Stimulated activated CD4-positive, alpha-beta T cell treated with anti-CD3 and anti-CD28 coated beads, Interleukin-2, amount 100 ng/mL, for 4 hours (primary cell): ENCODE measurements around the gene ARAP3.
"Not testable (repeated sequence)": the region's sequence is repeated elsewhere in the genome, so short reads cannot be mapped to it uniquely, and the experiment has no call there.

ENCODE experiments used
- DNase-seq: peaks from one replicate; pipeline ENCODE4 v3.0.0-alpha.2; 2020; ENCODE audit warnings: low read depth

The ARAP3 gene, protein sequence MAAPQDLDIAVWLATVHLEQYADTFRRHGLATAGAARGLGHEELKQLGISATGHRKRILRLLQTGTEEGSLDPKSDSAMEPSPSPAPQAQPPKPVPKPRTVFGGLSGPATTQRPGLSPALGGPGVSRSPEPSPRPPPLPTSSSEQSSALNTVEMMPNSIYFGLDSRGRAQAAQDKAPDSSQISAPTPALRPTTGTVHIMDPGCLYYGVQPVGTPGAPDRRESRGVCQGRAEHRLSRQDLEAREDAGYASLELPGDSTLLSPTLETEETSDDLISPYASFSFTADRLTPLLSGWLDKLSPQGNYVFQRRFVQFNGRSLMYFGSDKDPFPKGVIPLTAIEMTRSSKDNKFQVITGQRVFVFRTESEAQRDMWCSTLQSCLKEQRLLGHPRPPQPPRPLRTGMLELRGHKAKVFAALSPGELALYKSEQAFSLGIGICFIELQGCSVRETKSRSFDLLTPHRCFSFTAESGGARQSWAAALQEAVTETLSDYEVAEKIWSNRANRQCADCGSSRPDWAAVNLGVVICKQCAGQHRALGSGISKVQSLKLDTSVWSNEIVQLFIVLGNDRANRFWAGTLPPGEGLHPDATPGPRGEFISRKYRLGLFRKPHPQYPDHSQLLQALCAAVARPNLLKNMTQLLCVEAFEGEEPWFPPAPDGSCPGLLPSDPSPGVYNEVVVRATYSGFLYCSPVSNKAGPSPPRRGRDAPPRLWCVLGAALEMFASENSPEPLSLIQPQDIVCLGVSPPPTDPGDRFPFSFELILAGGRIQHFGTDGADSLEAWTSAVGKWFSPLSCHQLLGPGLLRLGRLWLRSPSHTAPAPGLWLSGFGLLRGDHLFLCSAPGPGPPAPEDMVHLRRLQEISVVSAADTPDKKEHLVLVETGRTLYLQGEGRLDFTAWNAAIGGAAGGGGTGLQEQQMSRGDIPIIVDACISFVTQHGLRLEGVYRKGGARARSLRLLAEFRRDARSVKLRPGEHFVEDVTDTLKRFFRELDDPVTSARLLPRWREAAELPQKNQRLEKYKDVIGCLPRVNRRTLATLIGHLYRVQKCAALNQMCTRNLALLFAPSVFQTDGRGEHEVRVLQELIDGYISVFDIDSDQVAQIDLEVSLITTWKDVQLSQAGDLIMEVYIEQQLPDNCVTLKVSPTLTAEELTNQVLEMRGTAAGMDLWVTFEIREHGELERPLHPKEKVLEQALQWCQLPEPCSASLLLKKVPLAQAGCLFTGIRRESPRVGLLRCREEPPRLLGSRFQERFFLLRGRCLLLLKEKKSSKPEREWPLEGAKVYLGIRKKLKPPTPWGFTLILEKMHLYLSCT (N-terminal part only)

DNA sequence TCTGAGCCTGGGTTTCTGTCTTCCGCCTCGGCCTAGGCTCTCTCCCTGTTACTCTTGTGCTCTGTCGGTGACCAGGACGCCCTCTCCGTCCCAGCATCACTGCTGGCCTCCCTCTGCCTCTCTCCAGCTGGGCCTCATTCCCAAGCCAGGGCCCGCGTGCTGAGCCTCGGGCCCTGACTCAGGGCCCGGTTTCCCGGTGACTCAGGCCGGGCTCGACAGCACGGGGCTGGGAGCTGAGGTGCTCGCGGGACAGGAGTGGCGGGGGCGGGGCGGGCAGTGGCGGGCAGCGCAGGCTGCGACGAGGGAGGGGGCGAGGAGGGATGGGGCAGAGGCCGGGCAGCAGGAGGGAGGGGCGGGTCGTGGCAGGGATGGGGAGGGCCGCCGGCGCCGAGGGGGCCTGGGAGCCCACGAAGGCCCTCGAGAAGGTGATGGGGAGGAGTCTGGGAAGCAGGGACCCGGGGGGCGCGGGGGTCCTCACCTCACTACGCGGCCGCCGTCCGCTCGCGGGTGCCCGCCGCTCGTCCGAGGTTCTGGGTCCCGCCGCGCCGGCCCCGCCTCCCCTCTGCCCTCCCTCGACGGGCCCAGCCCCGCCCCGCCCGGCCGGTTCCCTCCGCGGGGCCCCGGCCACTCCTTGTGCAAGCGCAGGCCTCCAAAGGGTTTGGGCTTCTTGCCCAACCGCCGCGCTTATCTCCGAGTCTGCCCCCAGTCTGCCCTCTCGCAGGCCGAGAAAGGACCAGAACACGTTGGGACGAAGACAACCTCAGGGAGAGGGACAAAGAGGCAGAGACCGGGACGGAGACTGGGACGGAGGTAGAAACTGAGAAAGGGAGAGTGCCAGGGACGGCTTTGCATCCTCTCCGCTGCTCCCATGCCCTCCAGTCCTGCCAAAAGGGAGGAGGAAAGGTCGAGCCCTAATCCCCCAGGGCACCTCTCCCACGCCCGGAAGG, at the start of gene ARAP3:
Gene ARAP3, minus strand, starts transcription at position 536 of the 947 bp plus-strand sequence. CDS start 1,744 bp downstream, outside the sequence.
- no peak for DNase-seq

DNA sequence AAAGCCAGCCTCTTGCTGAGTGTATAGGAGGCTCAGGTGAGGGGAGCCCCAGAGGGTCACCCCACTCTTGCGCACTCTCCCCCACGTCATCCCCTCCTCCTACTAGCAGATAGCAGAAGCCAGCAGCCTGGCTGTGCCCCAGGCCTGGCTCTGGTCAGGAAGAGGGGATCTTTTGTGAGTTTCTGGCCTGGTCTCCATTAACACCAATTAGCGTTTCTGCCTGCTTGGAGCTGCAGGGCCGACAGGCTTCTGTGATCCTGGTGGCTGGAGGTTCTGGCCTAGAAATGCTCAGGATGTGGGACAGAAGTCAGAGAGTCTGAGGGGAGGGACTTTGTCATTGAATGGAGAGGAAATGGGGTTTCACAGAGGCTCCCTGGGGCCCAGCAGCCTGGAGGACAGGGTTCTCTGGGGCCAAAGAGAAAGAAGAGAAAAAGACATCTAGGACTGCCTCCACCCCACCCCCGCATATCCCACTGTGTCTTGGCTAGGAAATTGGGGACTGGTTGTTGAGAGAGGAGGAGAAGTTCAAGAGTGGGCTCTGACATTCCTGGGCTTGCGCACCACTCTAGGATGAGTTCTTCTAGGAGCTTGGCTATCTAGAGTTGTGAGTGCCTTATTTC, 47.5 kb upstream of the ARAP3 start:
- DNase-seq, result no peak

DNA sequence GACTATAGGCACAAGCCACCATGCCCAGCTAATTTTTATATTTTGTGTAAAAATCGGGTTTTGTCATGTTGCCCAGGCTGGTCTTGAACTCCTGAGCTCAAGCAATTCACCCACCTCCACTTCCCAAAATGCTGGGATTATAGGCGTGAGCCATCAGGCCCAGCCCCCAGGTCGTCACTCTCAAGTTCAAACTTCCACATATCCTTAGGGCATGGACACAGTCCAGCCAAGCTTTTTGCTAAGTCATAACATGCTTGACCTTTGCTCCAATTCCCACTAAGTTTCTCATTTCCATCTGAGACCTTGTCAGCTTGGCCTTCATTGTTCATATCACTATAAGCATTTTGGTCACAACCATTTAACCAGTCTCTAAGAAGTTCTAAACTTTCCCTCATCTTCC, 43.9 kb upstream of the ARAP3 start:
- no peak for DNase-seq

DNA sequence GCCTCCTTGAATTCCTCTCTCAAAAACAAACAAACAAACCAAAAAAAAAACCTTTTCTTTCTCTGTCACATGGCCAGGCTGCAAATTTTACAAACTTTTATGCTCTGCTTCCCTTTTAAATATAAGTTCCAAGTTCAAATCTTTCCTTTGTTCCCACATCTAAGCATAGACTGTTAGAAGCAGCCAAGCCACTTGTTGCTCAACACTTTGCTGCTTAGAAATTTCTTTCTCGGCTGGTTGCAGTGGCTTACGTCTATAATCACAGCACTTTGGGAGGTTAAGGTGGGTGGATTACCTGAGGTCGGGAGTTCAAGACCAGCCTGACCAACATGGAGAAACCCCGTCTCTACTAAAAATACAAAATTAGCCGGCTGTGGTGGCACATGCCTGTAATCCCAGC, 43.1 kb upstream of the ARAP3 start:
- not testable (repeated sequence) for DNase-seq

DNA sequence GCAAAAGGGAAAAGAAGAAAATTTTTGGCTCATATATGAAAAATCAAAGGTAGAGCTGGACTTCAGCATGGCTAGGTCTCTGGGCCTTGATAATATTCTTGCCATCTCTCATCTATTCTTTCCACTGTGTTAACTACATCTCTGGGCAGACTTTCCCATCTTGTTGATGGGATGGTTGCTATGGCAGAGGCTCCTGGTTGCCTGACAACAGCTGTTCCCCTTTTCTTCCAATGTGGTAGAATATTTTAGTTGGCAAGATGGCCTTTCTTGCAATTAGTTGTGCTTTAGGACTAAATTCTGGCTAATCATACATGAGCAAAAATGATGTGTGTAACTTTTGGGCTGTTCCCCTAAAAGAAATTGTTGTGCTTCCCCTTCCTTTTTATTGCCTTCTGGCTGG, 40.2 kb upstream of the ARAP3 start:
- no peak for DNase-seq

DNA sequence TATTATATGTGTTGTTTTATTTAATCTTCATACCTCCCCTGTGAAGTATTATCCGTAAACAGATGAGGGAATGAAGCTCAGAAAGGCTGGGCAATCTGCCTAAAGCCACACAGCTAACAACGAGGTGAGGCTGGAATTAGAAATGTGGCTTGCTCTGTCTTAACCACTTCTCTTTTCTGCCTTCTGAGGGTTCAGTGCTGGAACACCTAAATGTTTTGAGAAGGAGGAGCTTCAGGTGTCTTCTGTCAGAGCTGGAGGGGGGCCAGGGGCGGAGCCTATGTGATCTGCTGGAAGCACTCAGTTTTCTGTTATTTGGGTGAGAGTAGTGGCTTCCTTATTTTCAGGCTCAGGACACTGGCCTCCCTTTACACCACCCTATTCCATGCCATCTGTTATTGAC, 35.0 kb upstream of the ARAP3 start:
- DNase-seq, result no peak

DNA sequence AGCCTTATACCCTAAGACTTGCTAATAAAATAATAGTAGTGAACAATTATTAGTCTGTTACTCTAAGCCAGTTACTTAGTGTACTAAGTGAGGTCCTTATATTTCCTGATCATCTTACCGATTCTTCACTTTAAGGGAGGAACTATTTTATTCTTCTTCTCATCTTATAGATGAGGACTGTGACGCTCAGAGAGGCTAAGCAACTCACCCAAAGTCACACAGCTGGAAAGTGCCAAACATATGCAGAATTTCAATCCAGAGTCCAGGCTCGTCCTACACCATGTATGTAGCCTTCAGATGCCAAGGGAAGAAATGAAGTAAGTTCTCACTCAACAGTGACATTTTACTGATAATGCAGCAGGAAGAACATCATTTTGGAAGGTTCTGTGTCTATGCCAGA, 34.4 kb upstream of the ARAP3 start:
- no peak for DNase-seq

DNA sequence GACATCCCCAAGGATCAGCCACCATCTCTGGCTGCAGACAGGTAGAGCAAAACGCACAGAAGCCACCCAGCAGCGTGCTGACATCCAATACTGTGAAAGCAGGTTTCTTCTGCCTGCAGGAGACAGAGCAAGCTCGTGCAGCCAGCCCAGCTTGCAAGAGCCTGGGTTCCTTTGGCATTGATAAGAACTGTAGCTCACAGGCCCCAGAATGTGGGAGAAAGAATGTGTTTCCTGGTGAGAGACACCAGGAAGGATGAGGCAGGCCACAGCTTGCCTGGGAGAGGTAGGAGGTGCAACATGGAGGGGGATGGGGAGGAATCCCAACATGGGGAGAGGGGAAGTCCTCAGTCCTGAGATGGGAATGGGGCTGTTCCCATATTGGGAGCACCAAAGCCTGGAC, 34.0 kb upstream of the ARAP3 start:
- DNase-seq, result no peak

DNA sequence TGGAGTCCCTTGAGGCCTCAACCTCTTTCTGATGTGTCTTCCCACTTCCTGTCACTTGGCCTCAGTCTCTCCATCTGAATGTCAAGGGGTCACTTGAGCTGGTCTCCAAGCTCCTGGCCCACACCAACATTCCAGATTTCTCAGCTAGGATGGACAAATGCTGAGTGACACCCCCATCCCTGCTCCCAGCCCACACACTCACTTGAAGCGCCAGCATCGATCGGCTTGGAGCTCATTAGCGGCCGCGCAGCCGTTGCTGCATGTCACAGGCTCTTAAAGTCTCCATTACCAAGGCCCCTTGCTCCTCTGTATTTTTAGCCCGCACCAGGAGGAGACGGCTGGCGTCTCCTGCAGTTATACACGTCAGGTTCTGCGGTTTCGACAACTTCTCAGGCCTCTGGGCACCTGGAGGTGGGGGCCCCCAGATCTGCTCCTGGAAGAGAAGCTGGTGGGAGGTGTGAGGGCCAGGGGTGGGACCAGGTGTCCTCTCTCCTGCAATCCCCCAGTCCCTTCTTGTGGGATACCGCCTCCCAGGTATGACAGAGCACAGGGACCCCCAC, 33.4 kb upstream of the ARAP3 start:
- no peak for DNase-seq

DNA sequence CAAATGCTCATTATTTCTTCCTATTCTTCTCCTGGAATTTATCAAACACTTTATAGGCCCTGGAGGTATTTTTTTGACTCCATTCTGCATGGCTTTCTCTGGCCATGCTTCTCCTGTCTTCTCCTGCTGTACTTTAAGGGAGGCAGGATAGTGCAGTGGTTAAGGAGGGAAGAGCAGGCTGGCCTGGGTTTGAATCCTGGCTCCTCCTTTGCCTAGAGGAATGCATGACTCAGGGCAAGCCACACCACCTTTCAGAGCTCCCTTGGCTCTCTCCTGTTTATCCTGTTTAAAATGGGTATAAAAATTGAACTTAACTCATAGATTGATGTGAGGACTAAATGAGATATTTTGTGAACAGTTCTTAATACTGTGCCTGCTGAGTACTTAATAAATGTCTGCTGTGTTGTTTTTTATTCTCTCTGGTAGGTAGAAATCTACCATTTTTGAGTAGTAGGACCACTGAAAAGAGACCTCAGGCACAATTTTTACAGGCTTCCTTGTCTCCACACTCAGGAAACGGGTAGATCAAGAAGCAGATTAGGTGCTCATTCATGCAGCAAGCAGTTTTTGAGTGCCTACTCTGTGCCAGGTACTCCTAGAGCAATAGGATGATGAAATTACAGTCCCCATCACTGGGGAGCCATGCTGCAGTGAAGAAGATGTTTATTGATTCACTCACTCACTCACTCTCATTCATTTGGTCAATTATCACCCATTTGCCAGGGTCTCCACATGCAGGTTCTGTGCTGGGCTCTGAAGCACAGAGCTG, 32.7 kb upstream of the ARAP3 start:
- no peak for DNase-seq

DNA sequence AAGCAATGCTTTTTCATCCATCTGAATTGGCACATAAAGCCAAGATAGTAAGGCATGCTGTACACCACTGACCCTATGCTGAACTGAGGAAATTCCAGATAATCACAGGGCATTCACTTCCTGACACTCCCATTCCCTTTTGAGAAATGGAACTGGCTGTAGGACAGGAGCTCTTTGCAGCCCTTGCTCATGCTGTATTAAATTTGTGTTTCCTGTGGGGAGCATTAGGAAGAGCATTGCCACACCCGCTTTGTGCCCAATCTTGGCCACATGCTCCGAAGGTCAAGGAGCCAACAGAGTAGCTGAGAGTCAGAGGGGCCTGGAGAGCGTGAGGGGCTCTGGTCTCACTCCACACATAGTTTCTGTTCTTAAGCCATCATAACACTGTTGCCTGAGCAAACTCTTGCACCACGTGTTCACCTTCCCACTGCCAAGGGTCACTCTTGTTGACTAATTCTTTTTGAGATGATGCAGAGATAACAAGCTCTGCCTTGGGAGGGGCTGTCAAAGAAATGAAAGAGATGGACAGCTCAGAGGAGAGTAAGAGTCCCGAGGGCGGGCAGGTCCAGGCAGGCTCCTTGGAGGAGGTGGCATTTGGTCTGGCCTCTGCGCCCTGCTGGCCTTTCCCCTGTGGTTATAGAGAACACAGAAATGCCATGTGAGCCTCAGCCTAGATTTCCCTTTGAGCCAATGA, 31.7 kb upstream of the ARAP3 start:
- no peak for DNase-seq

DNA sequence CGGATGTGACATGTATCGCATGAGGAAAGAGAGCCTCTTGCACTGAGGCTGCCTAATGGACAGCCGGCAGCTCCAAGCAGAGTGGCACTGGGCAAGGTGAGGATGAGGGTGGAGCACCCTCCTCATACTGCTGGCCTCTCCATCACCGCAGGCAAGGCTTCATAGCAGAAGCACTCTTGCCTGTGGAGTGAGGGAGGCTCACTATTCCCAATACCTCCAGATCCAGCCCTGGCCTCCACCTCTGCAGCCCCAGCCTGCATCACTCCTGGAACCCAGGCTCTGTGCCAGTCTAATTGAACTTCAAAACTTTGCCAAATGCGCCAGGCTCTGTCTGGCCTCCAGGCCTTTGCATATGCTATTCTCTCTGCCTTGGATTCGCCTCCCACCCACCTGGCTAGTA, 29.7 kb upstream of the ARAP3 start:
- no peak for DNase-seq

DNA sequence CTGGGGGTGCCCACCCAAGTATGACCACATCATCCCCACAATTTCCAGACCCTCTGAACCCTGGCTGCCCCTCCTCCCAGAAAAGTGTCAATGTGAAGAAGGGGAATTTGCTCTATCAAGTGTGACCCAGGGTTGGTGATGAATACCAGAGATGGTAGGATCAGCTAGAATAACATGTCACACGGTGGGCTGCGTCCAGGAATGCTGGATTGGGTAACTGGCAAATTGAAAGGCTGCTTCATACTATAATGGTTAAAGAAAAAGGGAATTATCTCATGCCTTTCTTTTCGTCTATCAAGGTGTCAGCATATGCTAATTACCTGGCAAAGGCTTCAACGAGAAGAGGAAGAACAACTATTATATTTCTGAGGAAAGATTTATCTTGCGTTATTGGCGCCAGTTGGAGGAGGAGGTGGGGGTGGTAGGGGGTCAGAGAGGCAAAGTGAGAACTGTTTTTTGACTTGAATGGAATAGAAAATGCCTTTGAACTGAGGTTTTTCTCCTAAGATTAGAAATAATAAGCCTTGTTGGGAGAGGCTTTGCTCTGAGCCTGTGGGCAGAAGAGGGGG, 27.8 kb upstream of the ARAP3 start:
- DNase-seq, result no peak

DNA sequence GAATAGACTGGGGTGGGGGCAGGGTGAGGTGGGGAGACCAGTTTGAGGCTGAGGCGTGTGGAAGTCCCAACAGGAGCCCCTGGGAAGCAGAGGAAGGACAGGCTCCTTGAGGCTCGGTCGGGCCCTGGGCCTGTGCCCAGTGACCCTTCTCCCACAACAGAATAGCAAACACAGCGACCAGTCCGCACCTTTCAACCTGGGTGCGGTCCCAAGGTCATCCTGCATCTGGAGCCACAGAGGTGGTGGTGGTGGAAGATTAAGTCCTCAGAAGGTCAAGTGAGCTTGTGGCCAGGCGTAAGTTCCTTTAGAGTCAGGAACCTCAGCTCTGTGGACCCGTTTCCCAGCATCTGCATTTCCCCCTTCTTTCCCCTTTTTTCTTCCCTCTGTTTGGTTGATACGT, 26.0 kb upstream of the ARAP3 start:
- DNase-seq, result no peak

DNA sequence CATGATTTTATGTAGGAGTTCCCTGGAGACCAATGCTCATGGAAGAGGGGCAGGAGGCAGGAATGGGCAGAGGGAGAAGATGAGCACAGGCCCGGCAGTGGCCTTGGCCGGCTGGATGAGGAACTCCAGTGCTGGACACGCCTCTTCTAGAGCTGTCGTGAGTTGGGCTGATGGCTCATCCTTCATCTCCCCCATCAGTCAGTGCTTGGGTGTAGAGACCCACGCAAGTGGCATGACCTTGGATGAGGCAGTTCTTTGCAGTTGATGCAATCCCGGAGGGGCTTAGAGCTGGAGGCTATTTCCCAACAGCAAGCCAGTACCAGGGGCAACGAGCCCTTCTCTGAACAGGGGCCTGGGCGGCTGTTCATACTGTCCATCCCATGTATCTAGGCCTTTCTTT, 25.5 kb upstream of the ARAP3 start:
- DNase-seq, result no peak

DNA sequence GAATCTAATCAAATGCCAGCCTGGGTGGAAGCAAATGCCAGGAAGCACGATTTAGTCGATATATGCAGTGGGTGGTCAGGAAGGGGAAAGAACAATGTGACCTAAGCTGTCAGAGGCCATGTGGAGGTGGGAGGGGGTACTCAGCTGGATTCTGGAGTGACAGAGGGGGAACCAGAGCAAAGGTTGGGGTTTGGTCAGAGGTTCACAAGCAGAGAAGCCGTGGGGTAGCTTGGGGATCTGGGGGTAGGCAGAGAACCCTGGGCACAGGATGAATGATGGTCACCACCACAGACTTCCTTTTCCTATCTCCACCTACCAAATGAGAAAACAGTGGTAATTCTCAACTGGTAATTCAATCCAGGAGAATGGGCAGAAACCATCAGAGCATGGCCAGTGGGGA, 24.1 kb upstream of the ARAP3 start:
- no peak for DNase-seq

DNA sequence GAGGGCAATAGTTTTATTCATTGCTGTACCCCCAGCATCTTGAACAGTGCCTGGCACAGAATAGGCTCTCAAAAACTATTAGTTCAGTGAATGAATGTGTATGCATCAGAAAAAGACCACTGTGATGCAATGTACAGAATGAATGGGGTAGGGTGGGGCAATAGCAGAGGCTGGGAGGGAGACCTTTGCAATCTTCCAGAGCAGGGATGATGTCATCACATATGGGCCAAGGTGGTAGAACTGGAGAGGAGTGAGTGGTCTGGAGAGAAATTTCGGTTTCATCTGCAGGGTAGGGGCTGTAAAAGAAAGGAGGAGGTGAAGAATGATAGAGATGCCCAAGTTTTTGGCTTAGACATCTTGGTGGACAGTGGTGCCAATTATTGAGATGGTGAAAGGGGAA, 23.4 kb upstream of the ARAP3 start:
- no peak for DNase-seq

DNA sequence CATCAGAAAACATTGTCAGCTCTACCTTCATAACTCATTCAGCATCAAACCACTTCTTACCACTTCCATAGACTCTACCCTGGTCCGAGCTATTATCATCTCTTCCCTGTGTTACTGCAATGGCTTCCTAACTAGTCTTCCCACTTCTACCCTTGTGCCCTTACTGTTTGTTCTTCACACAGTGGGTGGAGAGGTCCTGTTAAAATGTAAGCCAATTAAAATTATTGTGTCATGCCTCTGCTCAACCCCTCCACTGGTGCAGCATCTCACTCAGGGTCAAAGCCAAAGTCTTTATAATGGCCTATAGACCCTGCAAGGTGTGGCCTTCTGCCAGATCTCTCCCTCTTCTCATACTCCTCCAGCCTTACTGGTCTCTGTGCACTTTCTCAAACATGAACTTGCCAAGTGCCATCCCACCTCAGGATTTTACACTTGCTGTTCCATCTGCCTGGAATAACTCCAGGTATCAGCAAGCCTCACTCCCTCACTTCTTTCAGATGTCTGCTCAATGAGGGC, 22.8 kb upstream of the ARAP3 start:
- no peak for DNase-seq
